HG02642 (cell line): Measurements from ENCODE around the gene ZFAND5.

ENCODE experiments used
- ATAC-seq: cut with Tn5 transposase; IDR thresholded peaks from one replicate; pipeline ENCODE4 v1.9.1; 2021; ENCODE audit warnings: mild to moderate bottlenecking; ENCODE audit not compliant: unreplicated experiment, poor library complexity

ZFAND5 gene

GRCh38 chr9:72363908-72364678 lies 915 bp downstream of the ZFAND5 start:
- ATAC-seq = peak; percentile 52

- no peak for ATAC-seq
These were observed 1.8 kb downstream of the ZFAND5 start for GRCh38 chr9:72363236-72363635.

GRCh38 chr9:72362680-72363139 lies 2.3 kb downstream of the ZFAND5 start:
- peak; percentile 18 for ATAC-seq

- no peak for ATAC-seq
These were observed 2.9 kb downstream of the ZFAND5 start for GRCh38 chr9:72362118-72362531.

- ATAC-seq = no peak
These were observed 3.8 kb downstream of the ZFAND5 start for GRCh38 chr9:72361217-72361616.

GRCh38 chr9:72360324-72360723 lies 4.7 kb downstream of the ZFAND5 start:
- ATAC-seq = no peak

- ATAC-seq = no peak
These were observed 8.9 kb downstream of the ZFAND5 start for GRCh38 chr9:72356041-72356582.

- ATAC-seq = no peak
These were observed 9.9 kb downstream of the ZFAND5 start for GRCh38 chr9:72355153-72355552.

GRCh38 chr9:72354704-72355103 lies 10.3 kb downstream of the ZFAND5 start:
- no peak for ATAC-seq

- no peak for ATAC-seq
These were observed 11.4 kb downstream of the ZFAND5 start for GRCh38 chr9:72353455-72354116.

- ATAC-seq = no peak
These were observed 12.1 kb downstream of the ZFAND5 start for GRCh38 chr9:72352911-72353388.

GRCh38 chr9:72351538-72352453 lies 13.2 kb downstream of the ZFAND5 start:
- no peak for ATAC-seq

- no peak for ATAC-seq
These were observed 15.1 kb downstream of the ZFAND5 start for GRCh38 chr9:72349911-72350310.

- no peak for ATAC-seq
These were observed 15.8 kb downstream of the ZFAND5 start for GRCh38 chr9:72349240-72349639.

GRCh38 chr9:72346333-72346732 lies 18.7 kb downstream of the ZFAND5 start:
- ATAC-seq = no peak

- no peak for ATAC-seq
These were observed 26.4 kb downstream of the ZFAND5 start for GRCh38 chr9:72338631-72339030.

- ATAC-seq = no peak
These were observed 27.7 kb downstream of the ZFAND5 start for GRCh38 chr9:72337286-72337685.

- ATAC-seq = no peak
These were observed 30.2 kb downstream of the ZFAND5 start for GRCh38 chr9:72334658-72335337.

GRCh38 chr9:72333709-72334108 lies 31.3 kb downstream of the ZFAND5 start:
- ATAC-seq = no peak

GRCh38 chr9:72333197-72333596 lies 31.8 kb downstream of the ZFAND5 start:
- ATAC-seq = no peak
